LHCN-M2 (cell line): ENCODE data around the gene PSMG3. TPM values are rescaled to one million over a fixed set of nuclear protein-coding genes. Genes with fewer than 3 reads are reported as not detected.
A peak's percentile ranks its signal among the peaks of the same experiment; 100 is the strongest.

ENCODE experiments used
- DNase-seq: peaks from one replicate; pipeline ENCODE4 v3.0.0-alpha.2; 2012; ENCODE audit warnings: low read depth
- total RNA-seq: library from RNA; depleted of rRNA; stranded (reverse); fragments of >200 nt; gene quantifications from 2 replicates; pipeline ENCODE4 v1.2.3, GENCODE V29; 2014

Gene PSMG3
- total RNA-seq, 1 experiment from 2014 or later, result 89.6 TPM

- DNase-seq, result no peak
These were observed 24.2 kb downstream of the PSMG3 start for GRCh38 chr7:1545417-1546246.

GRCh38 chr7:1544896-1545416 is 24.9 kb downstream of the PSMG3 start:
- no peak for DNase-seq

- DNase-seq, result no peak
These were observed 25.5 kb downstream of the PSMG3 start for GRCh38 chr7:1544178-1544895.

GRCh38 chr7:1543826-1544177 is 26.0 kb downstream of the PSMG3 start:
- no peak for DNase-seq

GRCh38 chr7:1542841-1543747 is 26.7 kb downstream of the PSMG3 start:
- no peak for DNase-seq

GRCh38 chr7:1542329-1542728 is 27.5 kb downstream of the PSMG3 start:
- DNase-seq, result no peak

GRCh38 chr7:1541431-1542162 is 28.2 kb downstream of the PSMG3 start:
- DNase-seq, result no peak

GRCh38 chr7:1540776-1541271 is 29.0 kb downstream of the PSMG3 start:
- no peak for DNase-seq

GRCh38 chr7:1539882-1540775 is 29.7 kb downstream of the PSMG3 start:
- DNase-seq, result no peak

GRCh38 chr7:1539181-1539881 is 30.5 kb downstream of the PSMG3 start:
- no peak for DNase-seq

- DNase-seq, result no peak
These were observed 31.2 kb downstream of the PSMG3 start for GRCh38 chr7:1538544-1539180.

GRCh38 chr7:1537535-1538412 is 32.1 kb downstream of the PSMG3 start:
- DNase-seq, result peak; percentile 87

GRCh38 chr7:1536743-1537534 is 32.9 kb downstream of the PSMG3 start:
- DNase-seq, result peak; percentile 97

GRCh38 chr7:1536455-1536742 is 33.4 kb downstream of the PSMG3 start:
- DNase-seq, result no peak

GRCh38 chr7:1535701-1536454 is 34.0 kb downstream of the PSMG3 start:
- no peak for DNase-seq

- no peak for DNase-seq
These were observed 34.8 kb downstream of the PSMG3 start for GRCh38 chr7:1535100-1535458.
